Stimulated activated CD8-positive, alpha-beta memory T cell treated with anti-CD3 and anti-CD28 coated beads, Interleukin-15, amount 100 ng/mL, for 24 hours (primary cell): ENCODE data around the gene DLGAP1.

Source experiments
- DNase-seq: peaks from one replicate; pipeline ENCODE4 v3.0.0-alpha.2; 2020; ENCODE audit warnings: low read depth

DLGAP1 gene

GRCh38 chr18:3816610-3817363 lies 638.3 kb downstream of the DLGAP1 start:
- DNase-seq: no peak

DNA sequence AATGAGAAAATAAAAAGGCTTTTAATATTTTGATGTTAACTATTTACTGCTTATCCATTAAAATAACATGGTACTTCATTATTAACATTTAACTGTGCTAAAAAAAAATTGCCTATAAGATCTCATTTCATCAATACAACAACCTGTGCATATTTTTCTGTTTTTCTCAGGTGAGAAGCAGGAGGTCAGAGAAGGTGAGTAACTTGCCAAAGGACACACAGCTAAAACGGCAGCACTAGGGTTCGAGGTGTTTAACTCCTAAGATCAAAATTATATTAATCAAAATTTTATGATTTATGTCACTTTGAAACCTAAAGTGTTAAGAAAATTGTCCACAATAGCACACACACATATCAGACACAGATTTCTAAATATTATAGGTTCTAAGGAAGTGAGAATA lies 639.1 kb downstream of the DLGAP1 start:
- no peak for DNase-seq

DNA sequence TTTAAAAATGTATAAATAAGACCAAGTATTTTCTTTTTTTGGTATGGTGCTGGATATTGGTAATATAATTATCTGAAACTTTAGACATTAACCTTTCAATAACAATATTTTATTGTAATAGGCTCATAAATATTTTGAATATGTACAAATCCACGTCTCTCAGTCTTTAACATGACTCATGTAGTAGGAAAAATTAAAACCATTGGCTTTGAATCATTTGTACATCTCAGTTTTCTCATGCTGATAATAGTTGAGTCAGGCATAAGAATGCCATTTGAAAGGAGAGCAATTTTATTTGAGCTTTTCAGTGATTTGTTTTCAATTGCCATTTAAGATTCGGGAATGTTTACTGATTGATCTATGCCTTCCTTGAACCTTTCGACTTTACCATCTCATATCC lies 640.3 kb downstream of the DLGAP1 start:
- no peak for DNase-seq

DNA sequence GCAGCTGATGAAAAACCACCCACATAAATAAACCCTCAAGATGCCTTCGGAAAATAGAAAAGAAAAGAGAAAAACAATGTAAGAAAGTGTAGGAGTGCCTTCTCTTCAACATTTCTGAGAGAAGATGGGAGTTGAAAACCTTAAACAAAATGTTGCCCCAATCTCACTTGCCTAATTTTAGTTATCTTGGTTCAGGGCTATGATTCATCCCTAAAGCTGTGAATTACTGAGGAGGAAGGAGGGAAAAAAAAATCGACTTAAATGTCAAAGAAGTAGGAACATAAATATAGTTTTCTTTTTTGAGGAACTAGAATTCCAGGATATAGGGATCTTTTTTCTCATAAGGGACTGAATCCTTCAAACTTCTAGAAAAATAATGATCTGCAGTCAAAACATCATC lies 644.8 kb downstream of the DLGAP1 start:
- no peak for DNase-seq

DNA sequence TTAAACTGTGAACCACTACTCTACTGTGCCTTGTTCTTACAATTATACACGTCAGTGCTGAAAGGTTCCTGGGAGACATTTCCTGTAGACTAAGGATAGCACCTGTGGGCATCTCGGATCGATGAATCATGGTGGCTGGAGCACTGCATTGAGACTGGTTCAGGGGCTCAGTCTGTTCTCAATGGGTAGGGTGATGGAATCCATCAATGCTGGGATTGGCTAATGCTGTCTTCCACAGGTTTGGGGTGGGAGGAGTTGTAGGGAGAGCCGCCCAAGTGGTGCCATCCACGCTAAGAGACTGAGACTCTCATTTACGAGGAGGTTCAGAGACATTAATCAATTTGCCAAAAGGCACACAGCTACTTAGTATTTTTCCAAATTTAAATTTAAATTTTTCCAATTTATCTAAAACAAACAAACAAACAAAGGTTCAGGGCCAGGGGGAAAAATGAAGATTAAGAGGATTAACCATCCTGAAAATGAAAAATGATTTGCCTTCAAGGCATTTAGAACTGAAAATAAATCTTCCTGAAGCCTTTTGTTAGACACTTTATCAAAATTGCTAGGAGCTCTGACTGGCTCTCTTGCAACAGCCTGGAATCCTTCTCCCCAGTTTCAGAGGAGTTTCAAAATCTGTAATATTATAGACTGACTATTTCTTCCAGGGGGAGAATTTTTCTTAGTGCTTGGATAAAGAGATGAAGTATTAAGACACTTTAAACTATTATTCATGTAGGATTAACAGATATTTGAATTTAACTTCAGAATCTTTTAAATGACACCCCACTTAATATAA lies 645.9 kb downstream of the DLGAP1 start:
- DNase-seq: no peak

DNA sequence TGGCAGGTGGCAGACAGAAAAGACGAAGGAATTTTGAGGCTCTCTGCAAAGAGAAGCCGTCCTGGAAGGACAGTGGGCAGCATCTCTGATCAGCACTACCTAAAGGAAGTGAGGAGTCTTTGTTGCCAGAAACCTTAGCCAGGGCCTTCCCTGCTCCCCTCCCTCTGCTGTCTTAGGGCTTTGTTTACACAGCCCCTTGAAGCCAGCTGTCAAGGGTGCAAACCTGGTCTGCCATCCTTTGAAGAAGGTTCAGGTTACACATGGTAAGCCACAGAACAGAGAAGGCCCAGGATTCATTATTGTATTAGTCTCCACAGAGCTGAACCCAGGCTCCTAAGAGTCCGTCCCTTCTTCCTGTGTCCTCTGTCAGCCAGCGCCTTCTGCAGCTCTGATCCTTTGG lies 648.5 kb downstream of the DLGAP1 start:
- DNase-seq: no peak

DNA sequence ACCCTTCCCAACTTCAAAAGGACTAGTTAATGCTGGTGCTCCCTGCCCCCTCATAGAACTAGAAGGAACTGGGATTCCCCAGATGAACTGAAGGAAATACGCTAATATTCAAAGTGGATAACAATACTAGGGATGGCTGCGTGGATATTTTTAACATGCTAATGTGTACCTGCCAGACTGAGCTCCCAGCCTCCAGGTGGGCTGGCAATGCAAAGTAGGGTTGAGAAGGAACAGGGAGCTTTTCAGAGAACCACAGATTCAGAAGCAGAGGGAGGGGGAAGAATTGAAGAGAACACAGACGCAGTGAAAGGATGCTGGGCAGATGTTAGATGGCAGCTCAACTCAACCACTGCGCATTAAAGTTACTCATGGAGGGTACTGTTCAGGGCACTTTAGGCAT lies 650.8 kb downstream of the DLGAP1 start:
- DNase-seq: no peak

DNA sequence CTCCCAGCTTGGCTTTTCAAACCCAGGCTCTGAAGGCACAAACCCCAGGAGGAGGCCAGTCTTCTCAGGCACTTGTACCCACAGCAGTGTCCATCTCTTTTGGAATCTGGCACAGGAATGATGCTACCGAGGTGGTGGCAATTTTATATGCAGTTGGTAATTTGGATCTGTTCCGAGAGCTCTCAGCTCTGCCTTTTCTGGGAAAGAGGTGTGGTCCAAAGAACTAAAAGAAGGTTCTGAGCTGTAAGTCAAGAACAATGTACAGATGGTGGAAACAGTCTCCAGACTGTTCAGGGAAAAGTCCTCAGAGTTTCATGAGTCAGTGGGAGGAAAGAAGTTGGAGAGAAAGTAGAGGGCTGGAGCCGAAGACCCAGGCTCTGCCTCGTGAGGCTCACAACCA lies 651.8 kb downstream of the DLGAP1 start:
- DNase-seq: no peak

- no peak for DNase-seq
Observed at GRCh38 chr18:3799515-3799914, 655.6 kb downstream of the DLGAP1 start.

DNA sequence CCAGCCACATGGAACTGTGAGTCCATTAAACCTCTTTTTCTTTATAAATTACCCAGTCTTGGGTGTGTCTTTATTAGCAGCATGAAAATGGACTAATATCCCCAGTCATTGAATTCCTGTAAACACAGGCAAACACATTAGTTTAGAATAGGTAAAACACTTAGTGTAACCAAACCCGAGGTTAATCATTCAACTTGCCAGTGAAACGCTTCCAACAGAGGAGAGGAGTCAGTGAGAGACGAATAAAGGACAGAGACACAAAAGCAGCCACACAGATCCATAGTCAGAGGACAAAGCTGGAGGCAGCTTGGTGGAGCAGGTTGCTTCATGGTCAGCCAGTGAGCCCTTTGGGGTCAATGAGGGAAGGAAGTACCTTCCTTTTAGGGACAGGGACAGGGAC lies 657.1 kb downstream of the DLGAP1 start:
- DNase-seq: no peak

GRCh38 chr18:3796434-3796833 lies 658.7 kb downstream of the DLGAP1 start:
- no peak for DNase-seq

DNA sequence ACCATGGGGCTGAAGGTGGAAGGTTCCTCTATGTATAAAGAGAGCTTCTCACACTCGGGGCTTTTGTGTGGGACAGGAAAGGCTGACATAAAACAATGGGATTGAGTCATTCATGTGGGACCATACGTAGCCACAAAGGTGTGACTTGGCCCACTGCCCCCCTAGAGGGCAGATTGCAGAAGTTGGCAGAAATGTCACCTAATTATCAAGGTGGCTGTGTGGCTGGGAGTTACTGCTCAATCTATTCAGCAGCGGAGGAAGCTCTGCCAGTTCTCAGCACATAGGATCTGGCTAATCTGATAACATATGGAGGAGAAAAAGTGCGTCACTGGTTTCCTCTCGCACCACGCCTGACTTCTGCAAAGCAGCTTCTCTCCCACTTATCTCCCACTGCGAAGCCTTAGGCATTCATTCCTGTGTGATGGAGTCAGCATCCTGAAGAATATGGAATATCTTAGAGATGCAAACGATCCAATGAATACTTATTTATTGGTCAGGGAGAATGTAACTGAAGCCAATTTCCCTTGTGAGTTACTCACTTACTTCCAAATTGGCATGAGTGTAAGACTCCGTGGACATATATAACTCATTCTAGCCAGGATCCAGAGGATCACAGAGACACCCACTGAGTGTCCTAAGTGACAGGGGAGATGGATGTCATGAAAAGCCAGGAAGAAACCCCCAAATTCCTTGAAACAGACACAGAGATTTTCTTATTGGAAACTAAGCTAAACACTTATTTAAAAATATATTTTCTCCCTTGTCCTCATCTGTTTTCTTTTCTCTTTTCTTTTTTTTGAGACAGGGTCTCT lies 660.4 kb downstream of the DLGAP1 start:
- DNase-seq: no peak

- DNase-seq: no peak
Observed at GRCh38 chr18:3793545-3793944, 661.6 kb downstream of the DLGAP1 start.

DNA sequence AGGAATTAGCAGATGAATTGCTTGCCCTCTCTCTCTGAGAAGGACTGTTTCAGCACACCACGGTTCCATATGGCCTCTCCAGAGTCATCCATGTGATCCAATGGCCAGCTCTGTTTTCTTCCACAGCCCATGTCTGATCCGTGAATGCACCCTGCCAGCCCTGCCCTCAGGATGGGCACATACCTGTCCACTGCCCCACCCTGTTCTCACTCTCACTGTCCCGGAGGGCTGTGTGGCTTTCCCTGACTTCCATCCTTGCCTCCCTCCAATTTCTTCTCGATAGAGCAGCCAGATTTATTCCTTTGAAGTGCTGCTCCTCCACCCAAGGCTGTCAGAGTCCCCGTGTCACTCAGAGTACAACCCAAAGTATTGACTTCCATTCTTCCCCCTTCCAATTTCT lies 662.0 kb downstream of the DLGAP1 start:
- DNase-seq: no peak

DNA sequence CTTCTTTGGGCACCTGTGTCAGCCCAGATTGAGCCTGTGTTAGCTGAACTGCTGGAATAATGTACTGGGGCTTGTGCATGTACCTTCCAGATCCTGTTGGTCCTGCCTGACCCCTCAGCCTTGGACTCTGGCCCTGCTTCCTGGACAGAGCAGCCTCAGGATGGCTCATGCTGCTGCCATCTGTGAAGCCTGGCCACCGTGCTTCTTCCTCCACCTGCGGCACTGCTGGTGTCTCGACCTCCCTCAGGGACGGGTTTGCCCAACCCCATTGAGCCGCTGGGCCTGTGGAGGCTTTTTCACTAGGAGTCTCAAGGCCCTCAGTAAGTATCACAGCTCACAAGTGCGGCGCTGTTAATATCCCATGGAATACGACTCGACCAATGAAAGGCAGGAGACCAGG lies 662.4 kb downstream of the DLGAP1 start:
- no peak for DNase-seq

DNA sequence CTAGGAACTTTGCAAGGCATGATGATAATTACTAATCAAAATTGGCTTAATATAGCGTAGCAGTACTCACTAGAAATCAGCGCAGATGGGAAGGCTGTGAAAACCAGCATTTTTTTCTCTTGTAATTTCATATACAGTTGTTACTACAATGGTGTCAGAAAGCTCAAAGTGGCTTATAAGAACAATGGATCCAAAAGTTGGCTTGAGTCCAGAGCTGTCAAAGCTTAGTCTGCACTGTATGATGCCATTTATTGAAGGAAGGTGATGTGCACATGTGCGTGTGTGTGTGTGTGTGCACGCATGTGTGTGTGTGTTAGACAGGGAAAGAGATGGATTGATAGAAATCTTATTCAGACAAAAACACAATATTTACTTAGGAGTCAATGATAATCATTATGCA lies 663.9 kb downstream of the DLGAP1 start:
- no peak for DNase-seq

DNA sequence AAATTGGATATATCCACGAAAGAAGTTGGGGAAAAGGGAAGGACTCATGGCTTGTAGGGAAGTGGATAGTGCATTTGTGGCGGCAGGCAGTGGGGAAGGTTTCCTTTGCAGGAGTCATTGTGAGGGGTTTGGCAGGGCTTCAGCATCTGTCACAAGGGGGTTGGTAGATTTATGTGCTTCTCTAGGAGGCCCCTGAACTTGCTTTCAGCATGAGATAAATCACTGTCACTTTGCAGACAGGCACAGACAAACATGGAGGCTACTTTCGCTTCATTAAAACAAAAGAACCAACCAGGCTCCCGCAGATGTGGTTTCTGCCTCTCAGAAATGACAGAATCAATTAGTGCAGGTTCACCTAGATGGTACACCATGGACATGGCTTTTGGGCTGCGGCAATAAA lies 664.4 kb downstream of the DLGAP1 start:
- no peak for DNase-seq

- no peak for DNase-seq
Observed at GRCh38 chr18:3789525-3789924, 665.6 kb downstream of the DLGAP1 start.

GRCh38 chr18:3784949-3785348 lies 670.2 kb downstream of the DLGAP1 start:
- no peak for DNase-seq

DNA sequence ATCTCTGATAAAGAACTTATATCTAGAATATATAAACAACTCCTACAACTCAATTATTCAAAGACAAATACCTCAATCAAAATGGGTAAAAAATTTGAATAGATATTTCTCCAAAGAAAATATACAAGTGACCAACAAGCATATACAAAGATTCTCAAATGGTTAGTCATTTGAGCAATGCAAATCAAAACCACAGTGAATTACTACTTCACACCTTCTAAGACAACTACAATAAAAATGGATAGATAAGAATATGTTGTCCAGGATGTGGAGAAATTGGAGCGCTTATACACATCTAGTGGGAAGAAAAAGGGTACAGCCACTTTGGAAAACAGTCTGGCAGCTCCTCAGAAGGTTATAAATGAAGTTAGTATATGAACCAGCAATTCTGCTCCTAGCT lies 672.2 kb downstream of the DLGAP1 start:
- DNase-seq: no peak

GRCh38 chr18:3777719-3778118 lies 677.4 kb downstream of the DLGAP1 start:
- DNase-seq: no peak

DNA sequence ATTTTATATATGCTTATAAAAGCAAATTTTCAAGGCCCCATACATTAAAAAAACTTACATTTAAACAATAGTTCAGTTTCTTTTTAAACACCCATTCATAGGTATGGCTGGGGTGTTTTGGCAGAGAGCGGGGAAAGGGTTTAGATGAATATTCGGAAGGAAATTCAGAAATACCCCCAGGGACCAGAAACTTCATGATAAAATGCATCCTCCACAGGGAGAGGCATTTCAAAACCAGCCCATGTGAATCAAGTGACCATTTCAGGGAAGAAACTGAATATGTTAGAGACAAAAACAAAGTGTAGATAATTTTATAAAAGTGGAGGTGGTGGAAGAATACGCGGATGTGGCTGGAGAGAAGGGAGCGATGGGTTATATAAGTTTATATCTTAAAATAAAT lies 678.0 kb downstream of the DLGAP1 start:
- DNase-seq: no peak

- DNase-seq: no peak
Observed at GRCh38 chr18:3775996-3776395, 679.1 kb downstream of the DLGAP1 start.
